Coronary artery (tissue), 2 donors: ENCODE data around the gene CYTL1.

Source experiments
- DNase-seq: peaks from one replicate; pipeline ENCODE4 v3.0.0-alpha.2; 2017; ENCODE audit warnings: low spot score
- H3K27ac ChIP-seq, 2 donors: fragments of 200-600 bp; sonication (generic); one replicate each; pipeline ENCODE4 v1.5.1; 2016 to 2019
- H3K4me3 ChIP-seq: fragments of 200-600 bp; sonication (generic); 2 replicates; pipeline ENCODE4 v1.5.1; 2016; ENCODE audit warnings: mild to moderate bottlenecking, moderate library complexity
- CTCF ChIP-seq: fragments of 200-600 bp; sonication (generic); IDR thresholded peaks from one replicate; pipeline ENCODE4 v1.5.1; 2019; ENCODE audit warnings: antibody characterized with exemption

CYTL1 gene

DNA sequence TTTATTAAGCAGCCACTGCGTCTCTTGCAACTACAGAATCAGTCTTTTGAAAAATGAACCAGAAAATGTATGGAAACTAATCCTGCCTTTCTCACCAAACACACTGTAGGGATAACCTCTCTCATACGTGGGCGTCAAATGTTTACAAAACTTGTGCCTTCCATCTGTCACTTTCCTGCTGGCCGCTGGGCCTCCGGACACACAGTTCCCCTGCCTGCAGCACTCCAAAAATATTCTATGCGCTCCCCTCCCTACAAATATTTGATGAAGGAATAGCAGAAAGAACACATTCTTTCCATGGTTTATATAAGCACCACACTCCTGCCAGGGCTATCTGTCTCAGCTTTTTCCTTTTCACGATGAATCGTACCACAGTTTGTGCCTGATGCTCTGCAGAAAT lies 14.9 kb upstream of the CYTL1 start:
- no peak for DNase-seq
- TF ChIP-seq CTCF = no peak
- no peak overlapping the region for H3K4me3 ChIP-seq
- H3K27ac ChIP-seq = peak overlapping the region in 1 of 2 donors; percentile 68

DNA sequence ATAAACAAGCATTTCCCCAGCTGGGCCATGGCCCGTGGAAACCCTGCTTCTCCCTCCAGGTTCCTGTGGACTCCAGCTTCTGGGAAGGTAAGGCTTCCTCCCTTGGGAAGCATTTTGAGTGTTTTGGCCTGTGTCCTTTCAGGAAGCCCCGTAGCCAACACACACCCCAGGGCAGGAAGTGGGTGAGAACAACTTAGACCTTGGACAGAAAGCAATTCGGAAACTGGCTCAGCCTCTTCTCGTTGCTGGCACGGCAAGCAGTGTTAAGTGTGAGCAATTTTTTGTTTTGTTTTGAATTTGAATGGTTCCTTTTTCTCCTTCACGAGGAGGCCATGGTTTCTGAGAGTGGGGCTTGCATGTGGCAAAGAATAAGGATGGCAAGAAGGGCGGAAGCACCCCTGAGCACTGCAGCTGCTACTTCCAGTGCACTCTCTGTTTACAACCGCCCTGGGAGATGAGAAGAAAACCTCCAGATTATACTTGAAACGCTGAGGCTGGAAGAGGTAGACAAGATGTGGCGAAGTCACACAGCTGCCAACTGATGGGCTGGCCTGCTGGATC lies 14.1 kb upstream of the CYTL1 start:
- TF ChIP-seq CTCF = no peak
- Histone ChIP-seq H3K27ac (peak overlapping the region in 1 of 2 donors; percentile 68), H3K4me3 (peak overlapping the region; percentile 35)
- no peak for DNase-seq

DNA sequence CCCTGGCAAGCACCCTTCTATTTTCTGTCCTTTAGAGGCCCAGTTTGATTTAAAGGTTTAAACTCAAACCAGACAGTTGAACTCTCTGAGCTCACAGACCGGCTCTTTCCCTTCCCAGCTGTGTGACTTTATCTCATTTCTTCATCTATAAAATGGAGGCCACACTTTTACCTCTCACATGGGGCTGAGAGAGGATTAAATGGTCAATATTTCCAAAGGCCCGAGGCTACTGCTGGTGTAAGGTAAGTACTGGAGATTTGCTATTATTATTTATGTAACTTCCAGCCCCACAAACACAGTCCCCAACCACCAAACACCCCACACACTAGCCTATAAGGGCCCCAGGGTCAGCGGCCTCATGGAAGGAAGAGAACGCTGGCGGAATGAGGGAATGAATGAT lies 13.6 kb upstream of the CYTL1 start:
- Histone ChIP-seq H3K4me3 (peak overlapping the region; percentile 35), H3K27ac (peak overlapping the region in 1 of 2 donors; percentile 68)
- DNase-seq = no peak
- no peak for TF ChIP-seq CTCF

DNA sequence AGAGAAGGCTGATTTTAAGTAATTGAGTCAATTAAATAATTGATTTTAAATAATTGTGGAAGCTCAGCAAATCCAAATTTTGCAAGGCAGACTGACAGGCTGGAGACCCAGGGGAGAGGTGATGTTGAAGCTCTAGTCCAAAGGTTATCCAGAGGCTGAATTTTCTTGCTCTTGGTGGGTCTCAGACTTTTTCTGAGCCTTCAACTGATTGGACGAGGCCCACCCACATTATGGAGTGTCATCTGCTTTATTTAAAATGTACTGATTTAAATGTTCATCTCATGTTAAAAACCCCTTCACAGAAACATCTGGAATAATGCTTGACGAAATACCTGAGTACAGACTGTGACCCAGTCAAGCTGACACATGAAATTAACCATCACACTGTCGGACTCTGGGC lies 11.7 kb upstream of the CYTL1 start:
- TF ChIP-seq CTCF = no peak
- DNase-seq = no peak
- no peak overlapping the region for H3K27ac ChIP-seq
- no peak overlapping the region for H3K4me3 ChIP-seq

- no peak overlapping the region for H3K4me3 ChIP-seq
- DNase-seq = no peak
- no peak overlapping the region for H3K27ac ChIP-seq
- TF ChIP-seq CTCF = no peak
These were observed 11.0 kb upstream of the CYTL1 start for GRCh38 chr4:5030221-5030620.

GRCh38 chr4:5029447-5029846 lies 10.2 kb upstream of the CYTL1 start:
- no peak for DNase-seq
- H3K27ac ChIP-seq = no peak overlapping the region
- no peak for TF ChIP-seq CTCF
- H3K4me3 ChIP-seq = no peak overlapping the region

- DNase-seq = no peak
- no peak overlapping the region for H3K4me3 ChIP-seq
- no peak for TF ChIP-seq CTCF
- H3K27ac ChIP-seq = no peak overlapping the region
These were observed 9.2 kb upstream of the CYTL1 start for GRCh38 chr4:5028480-5028879.
